GM10266 (cell line): Measurements from ENCODE around the gene ARAP2.

Experiments
- DNase-seq: peaks from one replicate; pipeline ENCODE4 v3.0.0; 2012; ENCODE audit errors: extremely low spot score
- CTCF ChIP-seq: IDR thresholded peaks from 2 replicates; pipeline ENCODE4 v1.5.1; 2012; ENCODE audit warnings: mild to moderate bottlenecking, low read depth; ENCODE audit not compliant: control insufficient read depth, insufficient read depth; ENCODE audit errors: missing control alignments

ARAP2 gene

GRCh38 chr4:36086261-36086786, 158.0 kb downstream of the ARAP2 start:
- no peak for DNase-seq
- TF ChIP-seq CTCF = no peak

- DNase-seq = no peak
- no peak for TF ChIP-seq CTCF
These were observed 161.5 kb downstream of the ARAP2 start for GRCh38 chr4:36082817-36083216.

- no peak for TF ChIP-seq CTCF
- peak; percentile 49 for DNase-seq
These were observed 163.1 kb downstream of the ARAP2 start for GRCh38 chr4:36081185-36081584.

GRCh38 chr4:36079666-36080065, 164.6 kb downstream of the ARAP2 start:
- DNase-seq = no peak
- no peak for TF ChIP-seq CTCF

GRCh38 chr4:36078319-36078718, 166.0 kb downstream of the ARAP2 start:
- no peak for TF ChIP-seq CTCF
- no peak for DNase-seq

GRCh38 chr4:36072529-36072928, 171.8 kb downstream of the ARAP2 start:
- no peak for TF ChIP-seq CTCF
- no peak for DNase-seq

- TF ChIP-seq CTCF = no peak
- no peak for DNase-seq
These were observed 177.2 kb downstream of the ARAP2 start for GRCh38 chr4:36067116-36067515.
